Transverse colon (tissue), 4 donors: ENCODE measurements around the gene AOC1. TPM values are rescaled to one million over a fixed set of nuclear protein-coding genes. Genes with fewer than 3 reads are reported as not detected.

Experiments
- DNase-seq: peaks from one replicate; pipeline ENCODE4 v3.0.0-alpha.2; 2019
- H3K27ac ChIP-seq, 4 donors: fragments of 200-600 bp; sonication (generic); 2 replicates each; pipeline ENCODE4 v1.5.1; 2016 to 2018; ENCODE audit warnings: inconsistent platforms in 4 of 4
- H3K27me3 ChIP-seq: fragments of 200-600 bp; sonication (generic); 2 replicates; pipeline ENCODE4 v1.5.1; 2017; ENCODE audit warnings: inconsistent platforms
- H3K36me3 ChIP-seq, 4 donors: fragments of 200-600 bp; sonication (generic); 2 replicates each; pipeline ENCODE4 v1.5.1; 2017 to 2019; ENCODE audit warnings: inconsistent platforms in 4 of 4
- H3K4me1 ChIP-seq, 4 donors: fragments of 200-600 bp; sonication (generic); 2 replicates each; pipeline ENCODE4 v1.5.1; 2017 to 2020; ENCODE audit warnings: inconsistent platforms in 4 of 4
- H3K4me3 ChIP-seq, 4 donors: fragments of 200-600 bp; sonication (generic); 1 replicate in 1 of 4; 2 replicates in 3 of 4; pipeline versions ENCODE4 v1.5.1 to v1.6.1; 2017 to 2019; ENCODE audit warnings: inconsistent platforms in 4 of 4
- H3K9me3 ChIP-seq, 2 donors: fragments of 200-600 bp; sonication (generic); 2 replicates each; pipeline ENCODE4 v1.5.1; 2017 to 2019; ENCODE audit warnings: inconsistent platforms in 2 of 2
- CTCF ChIP-seq, 5 experiments: fragments of 200-600 bp in 3 of 5; fragments of 450-650 bp in 2 of 5; sonication (generic) in 3 of 5; IDR thresholded peaks; 1 replicate in 2 of 5; 2 replicates in 3 of 5; pipeline ENCODE4 v1.5.1; 2016 to 2017; ENCODE audit warnings: antibody characterized with exemption in 5 of 5, inconsistent platforms in 3 of 5, mild to moderate bottlenecking in 2 of 5, moderate library complexity in 1 of 5
- EP300 ChIP-seq: sonication (generic); formaldehyde crosslinking; IDR thresholded peaks from one replicate; pipeline ENCODE4 v1.6.1; 2017; ENCODE audit warnings: antibody characterized with exemption, low read depth
- POLR2A ChIP-seq: fragments of 450-650 bp; IDR thresholded peaks from one replicate; pipeline ENCODE4 v1.6.1; 2016; ENCODE audit warnings: antibody characterized with exemption, mild to moderate bottlenecking, moderate library complexity
- POLR2AphosphoS5 ChIP-seq, 3 donors: sonication (generic); formaldehyde crosslinking; IDR thresholded peaks; one replicate each; pipeline ENCODE4 v1.6.1; 2016; ENCODE audit warnings: antibody characterized with exemption in 3 of 3
- WGBS, 2 donors: methylation state at CpG; one replicate each; pipeline ENCODE4 v1.1.5; 2018; ENCODE audit warnings: low coverage in 1 of 2; 5-methylcytosine and 5-hydroxymethylcytosine counted together
- in situ Hi-C, 4 donors: fragments of 200-750 bp; cut with MboI; loops; one replicate each; pipeline versions ENCODE4 v1.15.0 to v1.15.1; 2017; ENCODE audit warnings: low sequenced_read_pairs in 3 of 4, low pct_ligation_motif_present in 1 of 4, low pct_unique_long_range_greater_than_20kb in 1 of 4
- intact Hi-C: fragments of 100-400 bp; cut with DNase I; formaldehyde crosslinking; loops from one replicate; pipeline ENCODE4 v1.15.1; 2023; ENCODE audit warnings: low total_unique reads
- total RNA-seq, 4 donors: library from RNA; depleted of rRNA; stranded (reverse); fragments of >200 nt; gene quantifications; one replicate each; pipeline ENCODE4 v1.1.0, GENCODE V29; 2016

Gene AOC1
- total RNA-seq, 4 donors from 2014 or later, result 143 to 687 (median 427) TPM

GRCh38 chr7:150877536-150877935, 25.2 kb downstream of the AOC1 start:
- no peak for DNase-seq
- intact Hi-C loops, result loop anchor here (10.0 kb wide), 1 partner anchor 93 kb away; no protein-coding TSS in a partner anchor
- Histone ChIP-seq H3K4me3 (no peak overlapping the region), H3K27ac (peak overlapping the region in 3 of 4 donors; percentile 9 to 41 (median 32)), H3K9me3 (peaks cover 18 to 19% of the 10 kb centered on the region in 2 donors), H3K4me1 (peaks cover 0 to 12% (median 4%) of the 10 kb centered on the region in 4 donors), H3K36me3 (no peaks in the 10 kb centered on the region), H3K27me3 (no peaks in the 10 kb centered on the region)
- 0 to 81% methylated on average over 1 to 4 of the region's 4 CpGs for WGBS, 2 donors
- TF ChIP-seq POLR2AphosphoS5 (IDR thresholded peaks at IDR 0.05) (no peak), EP300 (no peak), POLR2A (no peak), CTCF (IDR thresholded peaks at IDR 0.05) (no peak)
- in situ Hi-C loops, result loop anchor here in 3 of 4 donors (5.0 to 25.0 kb wide), 4 partner anchors 100 to 440 kb away; partner anchors contain the start of genes KCNH2 (in 1 of the 3) and NOS3 (in 1 of the 3)

DNA sequence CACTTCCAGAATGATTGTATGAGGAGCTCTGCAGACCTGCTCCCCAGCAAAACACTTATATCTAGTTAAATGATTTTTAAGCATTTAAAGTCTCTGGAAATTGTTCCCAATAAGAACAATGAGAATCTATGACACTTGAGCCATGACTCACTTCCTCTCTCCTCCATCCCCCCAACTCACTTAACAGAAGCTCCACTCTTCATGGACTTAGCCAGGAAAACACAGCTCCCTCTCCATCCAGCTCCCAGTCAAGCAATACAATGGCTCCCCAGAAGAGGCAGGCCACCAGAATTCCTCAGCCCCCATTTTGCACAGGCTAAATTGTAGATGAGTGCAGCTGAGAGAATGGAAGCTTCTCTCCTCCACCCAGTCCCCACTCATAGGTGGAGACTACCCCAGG, 27.0 kb downstream of the AOC1 start:
- in situ Hi-C loops, result loop anchor here in 3 of 4 donors (5.0 to 25.0 kb wide), 4 partner anchors 102 to 442 kb away; partner anchors contain the start of genes KCNH2 (in 1 of the 3) and NOS3 (in 1 of the 3)
- Histone ChIP-seq H3K4me1 (peaks cover 0 to 12% (median 4%) of the 10 kb centered on the region in 4 donors), H3K27me3 (no peaks in the 10 kb centered on the region), H3K4me3 (no peak overlapping the region), H3K9me3 (peaks cover 18 to 20% of the 10 kb centered on the region in 2 donors), H3K27ac (no peak overlapping the region), H3K36me3 (no peaks in the 10 kb centered on the region)
- TF ChIP-seq POLR2A (no peak), CTCF (IDR thresholded peaks at IDR 0.05) (no peak), EP300 (no peak), POLR2AphosphoS5 (IDR thresholded peaks at IDR 0.05) (no peak)
- intact Hi-C loops, result loop anchor here (10.0 kb wide), 1 partner anchor 95 kb away; no protein-coding TSS in a partner anchor
- no peak for DNase-seq

- peaks cover 18 to 25% of the 10 kb centered on the region in 2 donors for H3K9me3 ChIP-seq
These were observed 28.9 kb downstream of the AOC1 start for GRCh38 chr7:150881189-150881588.

More at GRCh38 chr7:150881189-150881588, 28.9 kb downstream of the AOC1 start:
- in situ Hi-C loops (loop anchor here in 2 of 4 donors (25.0 kb wide), 2 partner anchors 106 to 444 kb away; partner anchors contain the start of genes KCNH2 (in 1 of the 2) and NOS3 (in 1 of the 2)), intact Hi-C loops (loop anchor here (5.0 kb wide), 1 partner anchor 1869 kb away; no protein-coding TSS in a partner anchor)
- Histone ChIP-seq H3K27me3 (no peaks in the 10 kb centered on the region), H3K4me3 (no peak overlapping the region), H3K36me3 (no peaks in the 10 kb centered on the region), H3K27ac (no peak overlapping the region), H3K4me1 (peaks cover 0 to 9% (median 4%) of the 10 kb centered on the region in 4 donors)
- no peak for DNase-seq
- no peak for TF ChIP-seq POLR2AphosphoS5 (IDR thresholded peaks at IDR 0.05)
- no peak for TF ChIP-seq POLR2A
- no peak for TF ChIP-seq EP300
- TF ChIP-seq CTCF (IDR thresholded peaks at IDR 0.05), result no peak
- WGBS, 2 donors, result 97 to 100% methylated on average over 1 of the region's 1 CpG
